ENCODE results near the gene SLIT3.

Gene SLIT3

DNA sequence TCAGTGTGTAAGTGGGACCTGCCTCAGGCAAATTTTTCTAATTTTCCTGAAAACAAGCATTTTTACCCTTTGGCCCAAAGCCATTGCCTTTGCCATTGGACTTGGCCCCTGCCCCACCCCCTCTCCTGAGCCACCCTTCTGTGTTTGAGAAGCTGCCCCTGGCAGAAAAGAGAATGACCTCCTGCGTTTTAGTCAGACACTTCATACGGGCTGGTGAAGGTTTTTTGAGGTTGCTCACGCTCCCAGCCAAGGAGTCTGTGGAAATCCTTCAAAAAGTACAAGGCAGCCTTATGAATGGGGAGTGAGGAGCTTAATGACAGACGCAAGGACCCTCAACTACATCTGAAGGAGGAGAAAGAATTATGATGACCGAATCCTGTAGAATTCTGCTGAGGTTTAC lies 308.9 kb downstream of the SLIT3 start:
- no peak for DNase-seq (ENCODE audit: low spot score)

DNA sequence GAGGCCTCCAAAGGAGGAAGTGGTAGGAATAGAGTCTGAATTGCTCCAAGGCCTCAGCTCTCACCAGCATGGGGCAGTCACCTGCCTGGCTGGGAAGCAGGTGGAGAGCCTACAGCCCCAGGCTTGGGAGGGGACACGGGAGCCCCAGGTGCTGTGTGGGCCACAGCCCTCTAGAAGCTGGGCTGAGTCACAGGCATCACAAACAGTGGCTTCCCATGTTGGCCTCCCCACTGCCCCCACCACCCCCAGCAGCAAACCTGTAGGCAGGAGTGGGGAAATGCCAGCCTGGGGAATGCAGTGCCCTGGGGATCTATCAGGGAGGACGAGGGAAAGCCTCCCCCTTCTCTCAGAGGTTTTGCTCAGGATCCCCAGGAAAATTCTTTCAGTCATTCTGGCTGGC lies 309.6 kb downstream of the SLIT3 start:
- no peak for DNase-seq (ENCODE audit: low spot score)

DNA sequence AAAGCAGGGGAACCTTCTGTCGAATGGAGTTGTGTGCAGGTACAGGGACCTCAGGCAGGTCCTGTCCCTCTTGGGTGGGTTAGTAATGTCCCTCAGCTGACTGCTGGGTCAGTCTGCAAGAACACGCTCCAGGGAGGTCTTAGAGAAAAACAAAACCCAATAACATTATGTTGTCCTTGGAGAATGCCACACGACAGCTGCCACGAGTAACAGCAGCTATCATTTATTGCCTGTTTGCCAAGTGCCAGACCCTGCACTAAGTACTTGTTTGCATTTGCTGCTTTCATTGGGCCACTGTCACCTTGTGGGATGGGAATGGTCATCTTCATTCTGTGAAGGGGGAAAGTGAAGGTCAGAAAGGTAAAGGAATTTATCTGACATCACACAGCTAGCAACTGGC lies 310.3 kb downstream of the SLIT3 start:
- DNase-seq (ENCODE audit: low spot score): no peak

DNA sequence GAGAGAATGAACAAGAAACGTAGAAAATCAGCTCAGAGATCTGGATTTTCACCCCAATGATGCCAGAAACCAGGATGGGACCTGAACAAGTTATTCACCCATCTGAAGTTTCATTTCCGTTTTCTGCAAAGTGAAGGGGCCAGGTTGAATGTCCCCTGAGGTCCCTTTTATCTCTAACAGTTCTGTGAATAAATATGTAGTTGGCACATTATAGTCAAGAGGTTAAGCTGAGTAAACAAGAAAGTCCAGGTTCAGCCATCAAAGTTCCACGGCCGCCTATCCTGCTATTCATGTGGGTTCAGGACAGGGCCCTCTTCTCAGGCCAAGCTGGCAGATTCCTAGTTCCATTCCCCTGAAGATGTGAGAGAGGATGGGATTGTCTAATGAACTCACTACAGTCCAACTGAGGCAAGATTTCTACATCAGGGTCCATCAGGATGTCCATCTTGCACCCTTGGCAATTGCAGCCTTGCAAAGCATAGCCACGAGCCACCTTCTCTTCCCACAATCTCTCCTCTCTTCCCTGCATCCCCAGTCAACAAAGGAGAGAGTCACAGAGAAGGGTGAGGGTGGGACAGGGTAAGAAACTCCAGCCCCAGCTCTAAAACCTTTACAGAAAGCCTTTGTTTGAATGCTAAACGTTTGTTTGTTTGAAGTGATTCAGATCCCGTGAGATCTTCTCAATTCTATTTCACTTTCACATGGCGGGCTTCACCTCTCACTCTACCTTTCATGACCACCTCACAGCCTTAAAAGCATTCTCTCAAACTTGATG lies 311.0 kb downstream of the SLIT3 start:
- DNase-seq (ENCODE audit: low spot score): no peak

DNA sequence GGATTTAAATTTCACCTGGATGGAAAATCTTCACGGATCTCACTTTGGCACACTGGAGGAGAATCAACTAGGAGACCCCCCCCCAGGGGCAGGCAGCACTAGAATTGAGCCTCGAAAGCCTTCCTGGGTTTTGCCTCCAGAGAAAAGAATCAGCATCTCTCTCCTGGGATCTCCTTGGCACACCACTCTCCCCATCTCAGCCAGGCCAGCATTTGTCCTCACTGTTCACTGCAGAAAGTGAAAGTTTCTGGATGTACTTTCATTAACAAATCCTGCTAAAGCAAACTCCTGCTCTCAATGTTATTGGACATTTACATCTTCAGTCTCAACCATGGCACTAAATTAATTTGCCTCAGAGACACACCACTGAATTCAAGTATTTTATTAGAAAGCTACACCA lies 312.2 kb downstream of the SLIT3 start:
- no peak for DNase-seq (ENCODE audit: low spot score)

DNA sequence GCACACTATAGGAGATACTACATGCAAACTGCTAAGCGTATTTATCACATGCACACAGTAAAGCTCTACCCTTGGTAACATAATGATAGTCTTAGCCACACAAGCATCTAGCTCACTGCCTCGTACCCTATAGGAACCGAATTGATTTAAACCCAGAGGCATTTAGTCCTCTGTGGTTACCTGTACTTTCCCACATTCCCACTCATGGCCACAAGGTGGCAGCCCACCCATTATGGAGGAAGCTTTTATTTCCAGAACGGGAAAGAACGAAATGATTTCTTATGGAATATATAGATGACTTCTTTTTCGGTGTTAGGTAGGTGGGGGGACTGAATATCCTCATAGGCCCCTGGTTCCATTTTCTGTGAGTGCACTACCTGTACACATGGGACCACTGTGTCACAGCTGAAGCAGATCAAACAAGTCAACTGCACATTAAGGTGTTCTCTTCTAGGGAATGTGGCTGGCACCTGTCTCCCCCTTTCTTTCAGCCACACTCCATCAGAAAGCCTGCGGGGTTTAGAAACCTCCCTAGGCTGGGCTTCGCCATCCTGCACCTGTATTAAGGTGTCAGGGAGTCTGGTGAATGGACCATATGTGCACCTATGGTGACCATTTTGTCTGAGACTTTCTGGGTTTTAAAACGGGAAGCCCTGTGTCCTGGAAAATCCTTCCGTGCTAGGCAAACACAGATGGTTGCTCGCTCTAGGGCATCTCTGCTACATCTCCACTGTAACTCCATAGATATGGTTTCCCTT lies 313.2 kb downstream of the SLIT3 start:
- DNase-seq (ENCODE audit: low spot score): peak; percentile 70

DNA sequence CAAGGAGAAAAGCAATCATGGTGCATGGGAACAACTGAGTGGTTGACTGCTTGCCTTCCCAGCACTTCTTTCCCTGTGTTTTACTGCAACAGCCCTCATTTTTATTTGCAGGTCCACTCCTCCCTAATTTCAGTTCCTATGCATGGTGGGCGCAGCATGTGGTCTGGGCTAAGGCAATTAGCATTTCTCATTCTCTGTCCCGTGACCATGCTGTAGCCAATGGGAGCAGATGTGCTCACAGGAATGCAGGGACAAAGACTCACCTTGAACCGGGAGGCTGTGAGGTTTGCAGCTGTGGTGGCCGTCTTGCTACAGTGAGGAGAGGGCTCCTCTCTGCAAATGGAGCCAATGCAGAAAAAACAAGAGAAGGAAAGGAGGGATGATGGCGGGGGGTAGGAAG lies 315.5 kb downstream of the SLIT3 start:
- no peak for DNase-seq (ENCODE audit: low spot score)

DNA sequence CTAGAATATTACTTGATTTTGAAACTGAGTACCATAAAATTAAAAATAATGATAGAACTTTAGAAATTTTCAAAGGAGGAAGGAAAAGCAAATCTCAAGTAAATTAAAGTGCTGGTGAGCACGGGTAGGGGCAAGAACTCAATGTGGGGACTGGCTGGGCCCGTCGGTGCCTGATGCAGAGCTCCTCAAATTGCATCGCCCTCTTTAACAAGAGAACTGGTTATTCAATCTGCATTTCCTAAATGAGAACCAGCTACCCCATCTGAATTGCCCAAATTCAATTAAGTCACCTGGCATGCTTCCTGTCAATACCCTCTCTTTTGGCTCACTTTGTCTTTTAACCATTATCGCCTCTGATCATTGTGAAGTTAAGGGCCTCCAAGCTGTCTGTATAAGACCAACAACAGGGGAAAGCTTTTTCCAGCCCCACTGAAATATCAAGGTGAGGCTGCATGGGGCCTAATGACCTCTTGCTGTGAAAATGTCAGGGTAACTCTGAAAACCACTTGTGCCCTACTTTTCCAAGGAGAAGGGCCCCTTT lies 316.7 kb downstream of the SLIT3 start:
- no peak for DNase-seq (ENCODE audit: low spot score)

DNA sequence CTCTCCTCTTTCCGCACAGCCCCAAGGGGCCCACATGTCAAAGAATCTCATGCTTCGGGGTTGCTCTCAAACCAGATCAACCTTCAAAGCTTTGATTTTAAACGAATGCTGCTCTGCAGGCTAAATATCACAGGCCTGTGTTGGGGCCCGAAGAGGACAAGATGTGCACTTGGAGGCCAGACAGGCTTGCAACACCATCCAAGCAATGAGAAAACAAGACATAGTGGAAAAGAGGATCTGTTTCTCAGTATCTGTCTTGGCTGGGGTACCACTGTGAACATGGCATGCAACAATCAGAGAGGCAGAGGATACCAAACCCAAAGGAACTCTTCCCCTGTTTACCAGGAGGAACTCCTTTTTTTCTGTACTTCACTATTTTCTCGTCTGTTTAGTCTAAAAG lies 321.8 kb downstream of the SLIT3 start:
- no peak for DNase-seq (ENCODE audit: low spot score)

DNA sequence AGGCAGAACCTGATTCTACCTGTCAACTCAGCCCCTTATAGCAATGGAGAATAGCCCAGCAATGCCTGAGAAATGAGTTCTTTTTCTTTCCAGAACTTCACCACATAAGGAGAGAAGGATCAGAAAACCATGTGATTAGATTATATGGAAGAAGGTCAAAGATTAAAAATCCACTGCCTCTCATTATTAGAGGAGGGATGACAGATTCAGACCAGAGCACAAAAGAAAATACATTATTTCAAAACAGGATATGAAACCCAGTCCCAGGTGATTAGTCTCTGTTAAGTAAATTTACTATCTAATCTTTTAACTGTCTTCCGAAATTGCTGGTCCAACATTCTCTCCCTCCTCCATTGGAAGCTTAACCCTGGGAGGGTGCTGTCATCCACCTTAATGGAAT lies 322.4 kb downstream of the SLIT3 start:
- no peak for DNase-seq (ENCODE audit: low spot score)

DNA sequence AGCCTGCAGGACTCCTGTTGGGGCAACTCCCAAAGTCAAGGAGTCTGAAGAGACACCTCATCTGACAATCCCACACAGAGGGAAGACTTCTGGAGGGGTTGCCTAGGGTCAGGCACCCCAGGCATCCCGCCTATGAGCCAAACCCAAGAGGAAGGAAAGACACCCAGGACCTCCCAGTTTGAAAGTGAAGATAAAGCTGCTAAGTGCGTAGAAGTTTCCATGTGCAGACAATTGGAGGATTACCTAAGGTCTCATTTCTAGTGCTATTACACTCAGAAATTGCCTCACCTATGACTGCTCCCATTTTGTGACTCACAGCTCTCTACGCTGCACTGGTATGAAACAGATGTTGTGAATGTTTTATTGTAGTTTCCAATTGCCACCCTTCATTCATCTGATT lies 322.9 kb downstream of the SLIT3 start:
- no peak for DNase-seq (ENCODE audit: low spot score)

DNA sequence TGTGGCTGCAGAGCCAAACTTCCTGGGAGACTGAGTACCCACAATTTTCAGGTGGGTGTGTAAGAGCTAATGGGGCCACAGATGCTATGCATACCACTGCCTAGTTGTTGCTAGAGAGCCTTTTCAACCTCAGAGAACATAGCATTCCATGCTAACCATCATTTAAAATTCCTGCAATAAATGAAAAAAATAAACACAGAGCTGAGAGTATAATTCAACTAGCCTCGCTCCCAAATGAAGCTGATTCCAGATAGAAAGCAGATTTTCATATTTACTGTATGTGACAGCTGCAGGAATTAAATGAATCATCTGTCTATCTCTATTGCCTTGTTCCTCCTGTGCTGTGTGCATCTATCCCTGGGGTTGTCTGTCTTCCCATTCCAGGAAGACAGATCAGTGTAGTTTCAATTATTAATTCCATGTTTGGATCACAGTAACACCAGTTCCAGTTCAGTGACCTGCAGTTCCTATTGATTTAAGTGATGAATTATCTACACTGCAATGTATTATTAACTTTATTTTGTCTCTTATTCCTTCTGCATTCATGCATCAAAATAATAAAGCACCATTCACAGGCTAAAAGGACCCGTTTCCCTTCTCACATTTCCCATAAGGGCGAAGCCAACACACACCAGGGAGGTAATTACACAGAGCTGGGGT lies 324.5 kb downstream of the SLIT3 start:
- DNase-seq (ENCODE audit: low spot score): no peak

DNA sequence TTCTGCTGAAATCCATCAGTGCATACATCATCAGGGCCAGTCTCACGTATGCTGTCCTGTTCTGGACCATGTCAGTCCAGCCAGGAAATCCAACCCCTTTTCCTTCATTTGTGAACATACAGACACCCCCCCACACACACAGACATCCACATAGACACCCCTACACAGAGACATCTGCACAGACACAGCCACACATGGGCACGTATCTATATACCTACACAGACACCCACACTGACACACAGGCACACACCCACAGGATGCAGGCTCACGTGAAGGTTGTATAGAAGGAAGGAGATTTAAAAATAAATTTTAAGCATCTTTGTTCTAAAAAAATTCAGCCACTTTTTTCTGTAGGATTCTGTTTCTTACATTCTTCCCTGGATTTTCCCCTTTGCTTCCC lies 325.6 kb downstream of the SLIT3 start:
- DNase-seq (ENCODE audit: low spot score): no peak

DNA sequence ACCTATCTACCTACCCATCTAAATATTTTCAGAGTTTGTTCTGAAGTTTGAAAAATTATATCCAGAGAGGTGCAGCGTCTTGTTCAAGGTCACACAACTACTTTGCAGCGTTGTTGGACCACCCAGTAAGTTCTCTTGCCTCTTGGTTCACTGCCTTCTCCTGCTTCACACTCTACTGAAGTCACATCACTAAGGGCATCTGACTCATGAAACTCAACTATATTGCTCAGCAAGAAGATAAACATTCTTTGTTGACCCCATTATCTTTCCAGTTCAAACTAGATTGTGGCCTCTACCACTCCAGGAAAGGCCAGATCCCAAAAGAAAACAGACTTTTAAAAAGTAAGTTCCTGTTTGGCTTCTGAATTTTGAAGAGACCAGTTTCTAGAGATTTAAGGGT lies 326.9 kb downstream of the SLIT3 start:
- DNase-seq (ENCODE audit: low spot score): no peak

DNA sequence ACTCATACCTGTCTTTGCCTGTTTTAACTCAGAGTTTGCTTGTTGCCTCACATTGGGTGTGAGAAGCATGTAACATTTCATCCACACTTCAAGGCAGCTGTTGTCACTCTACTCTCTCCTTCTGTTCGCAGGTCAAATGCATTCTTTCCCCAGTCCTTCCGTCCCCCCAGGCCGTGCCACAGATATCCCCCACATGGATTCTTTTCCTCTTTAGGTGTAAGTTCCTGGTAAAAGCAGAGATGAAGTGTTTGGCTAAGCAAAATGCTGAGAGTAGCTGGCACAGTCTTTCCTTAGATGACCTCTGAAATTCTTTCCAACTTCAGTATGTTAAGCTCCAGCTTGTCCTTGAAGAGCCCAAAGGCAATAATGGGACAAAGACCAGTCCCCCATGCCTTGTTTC lies 328.2 kb downstream of the SLIT3 start:
- no peak for DNase-seq (ENCODE audit: low spot score)

DNA sequence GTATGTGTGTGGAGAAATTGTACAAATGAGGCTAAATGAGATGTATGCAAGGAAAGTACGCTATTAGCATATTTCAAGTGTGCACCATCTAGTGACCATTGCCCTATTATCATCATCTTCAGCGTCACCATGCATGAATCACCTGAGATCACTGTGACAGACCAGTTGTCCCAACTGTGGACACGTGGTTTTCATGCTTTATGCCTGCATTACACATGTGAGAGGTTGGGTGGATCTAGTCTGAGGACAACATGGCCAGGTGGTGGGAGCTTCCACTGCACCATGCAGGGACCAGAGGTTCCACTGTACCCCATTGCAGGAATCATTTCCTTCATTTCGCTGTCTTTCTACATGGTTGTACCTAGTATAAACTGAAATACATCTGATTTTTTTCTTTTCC lies 329.8 kb downstream of the SLIT3 start:
- no peak for DNase-seq (ENCODE audit: low spot score)

DNA sequence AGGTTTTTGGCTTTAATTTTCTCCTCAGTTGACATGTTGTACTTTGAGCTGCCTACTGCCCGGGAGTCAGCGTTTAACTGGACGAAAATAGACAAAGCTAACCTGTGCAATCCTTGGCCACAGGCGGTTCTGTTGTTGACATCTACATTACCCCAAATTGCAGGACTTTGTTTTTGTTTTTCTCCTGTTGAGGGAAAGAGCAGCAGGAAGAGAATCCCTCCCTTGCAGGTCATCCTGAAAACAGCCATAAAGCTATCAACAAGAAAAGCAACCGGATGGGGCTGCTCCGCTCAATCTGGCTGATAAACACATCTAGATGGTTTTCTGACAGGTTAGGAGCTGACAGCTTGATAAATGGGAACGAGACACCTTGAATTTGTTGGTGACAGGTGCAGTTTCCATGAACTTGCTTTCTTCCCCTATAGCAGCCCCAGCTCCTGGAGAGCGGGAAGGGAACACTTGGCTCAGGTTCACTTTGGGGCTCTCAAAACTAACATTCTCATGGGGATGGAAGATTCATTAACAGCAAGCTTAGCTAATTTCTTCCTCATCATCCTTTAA lies 331.5 kb downstream of the SLIT3 start:
- no peak for DNase-seq (ENCODE audit: low spot score)

DNA sequence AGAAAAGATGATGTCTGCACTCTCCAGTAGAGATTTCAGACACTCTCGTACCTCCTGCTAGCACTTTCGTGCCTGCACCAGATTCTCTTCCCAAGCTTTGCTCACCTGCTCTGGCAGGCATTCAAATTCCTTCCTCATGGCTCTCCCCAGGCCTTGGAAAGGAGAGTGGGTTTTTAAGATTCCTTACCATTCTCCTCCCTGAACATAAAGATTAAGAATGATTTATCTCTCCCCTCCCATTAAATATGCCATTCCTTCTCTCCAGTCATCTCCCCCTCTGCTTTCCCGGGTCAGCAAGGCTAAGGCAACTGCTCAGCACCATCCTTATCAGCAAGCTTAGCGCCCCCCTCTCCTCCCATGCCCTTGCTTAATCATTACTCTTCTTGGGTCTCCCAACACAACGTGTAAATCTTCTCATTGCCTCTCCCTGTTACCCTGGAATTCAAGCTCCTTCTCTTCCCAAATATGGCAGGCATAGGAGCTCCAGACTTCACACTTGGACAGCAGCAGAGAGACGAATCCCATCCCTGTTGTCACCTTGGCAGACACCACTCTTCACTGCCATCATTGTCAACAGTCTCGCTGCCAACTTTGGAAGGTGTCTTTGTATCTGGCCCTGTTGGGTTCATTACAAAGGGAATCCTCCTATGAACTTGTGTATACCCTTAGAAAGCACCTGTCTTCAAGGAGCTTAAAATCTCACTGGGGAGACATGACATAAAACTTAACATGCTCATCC lies 332.9 kb downstream of the SLIT3 start:
- no peak for DNase-seq (ENCODE audit: low spot score)

DNA sequence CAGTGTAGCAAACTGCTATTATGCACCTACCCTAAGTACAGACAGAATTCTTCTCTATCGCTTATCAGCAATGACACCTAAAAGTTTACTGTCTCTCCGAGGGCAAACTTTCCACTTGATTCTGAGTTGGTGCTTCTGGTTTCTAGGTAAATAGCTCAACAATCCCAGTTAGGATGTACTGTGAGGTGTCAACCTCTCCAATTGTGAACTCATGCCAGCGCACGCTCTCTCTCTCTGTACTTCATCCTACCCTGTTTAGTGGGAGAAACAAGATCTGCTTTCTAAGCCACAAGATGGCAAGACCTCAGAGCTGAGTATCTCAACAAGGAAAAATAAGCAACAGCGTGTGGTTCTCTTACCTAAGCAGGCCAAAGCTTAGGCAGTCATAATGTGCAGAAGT lies 335.3 kb downstream of the SLIT3 start:
- no peak for DNase-seq (ENCODE audit: low spot score)

DNA sequence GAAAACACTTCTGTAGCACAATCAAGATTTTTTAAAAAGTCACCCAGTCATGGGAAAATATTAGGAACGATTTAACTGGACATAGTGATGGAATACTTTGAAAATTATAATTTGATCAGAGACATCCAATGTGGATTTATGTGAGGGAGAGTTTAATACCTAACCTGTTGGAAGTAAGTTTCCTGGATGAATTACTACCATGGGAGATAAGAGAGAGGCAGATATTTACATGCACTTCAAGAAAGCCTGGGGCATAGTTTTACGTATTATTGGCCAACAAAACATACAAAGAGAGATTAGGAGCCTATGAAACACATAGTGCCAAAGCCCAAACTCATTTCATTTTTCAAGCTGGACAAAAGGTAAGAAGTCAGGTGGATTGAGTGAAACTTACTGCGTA lies 336.8 kb downstream of the SLIT3 start:
- DNase-seq (ENCODE audit: low spot score): no peak

DNA sequence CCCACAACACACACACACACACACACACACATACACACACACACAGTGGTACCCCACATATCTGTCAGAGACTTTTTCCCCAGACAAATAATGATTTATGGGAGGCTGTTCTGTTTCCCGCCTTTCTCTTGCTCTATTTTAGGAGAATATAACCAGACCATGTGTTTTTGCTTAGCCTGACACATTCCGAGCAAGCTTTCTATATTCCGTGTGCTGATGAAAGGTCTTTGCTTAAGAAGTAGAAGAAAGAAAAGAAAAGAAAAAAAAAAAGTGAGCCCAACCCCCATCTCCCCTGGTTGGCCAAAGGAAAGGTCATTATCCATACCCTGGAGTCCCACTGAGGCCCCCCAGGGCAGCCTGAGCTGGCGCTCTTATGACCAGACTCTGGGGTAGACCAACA lies 338.6 kb downstream of the SLIT3 start:
- DNase-seq (ENCODE audit: low spot score): no peak

DNA sequence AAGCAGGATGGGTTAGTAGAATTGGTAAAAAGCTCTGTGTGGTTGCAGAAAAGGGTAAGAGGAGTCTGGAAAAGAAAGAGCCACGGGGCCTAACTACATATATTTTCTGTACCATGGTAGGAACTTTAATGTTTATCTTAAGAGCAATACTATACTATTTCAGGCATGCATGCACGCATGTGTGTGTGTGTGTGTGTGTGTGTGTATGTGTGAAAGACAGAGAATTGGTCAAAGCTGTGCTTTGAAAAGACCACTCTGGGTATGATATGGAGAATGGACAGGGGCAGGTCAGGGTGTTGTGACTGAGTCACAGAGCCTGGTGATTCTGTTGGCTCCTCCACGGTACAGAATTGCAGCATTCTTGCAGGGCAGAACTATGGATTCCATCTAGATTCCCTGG lies 339.3 kb downstream of the SLIT3 start:
- no peak for DNase-seq (ENCODE audit: low spot score)

Measured in hematopoietic multipotent progenitor cell treated with erythropoietin and hydrocortisone succinate and interleukin-3 and kit ligand, for 15 days (in vitro differentiated cells).